ENCODE data around the gene MTHFSD. TPM values are rescaled to one million over a fixed set of nuclear protein-coding genes. Genes with fewer than 3 reads are reported as not detected.

The MTHFSD gene
- total and polyA plus RNA-seq, 10 of the 15 experiments (the other 5 are each of a cell fraction or from before 2014, with no cell fraction given), result 2.2 to 24.5 (median 18.1) TPM

GRCh38 chr16:86490859-86491639 lies 64.0 kb downstream of the MTHFSD start:
- ATAC-seq (no peak), FAIRE-seq (no peak), DNase-seq (ENCODE audit: low read depth, low spot score) (no peak)
- ChIA-PET SMC1A (ENCODE audit: uncharacterized antibody, unreplicated experiment) (no interaction called here), RAD21 (ENCODE audit: unreplicated experiment) (no interaction called here), POLR2A (no interaction called here), CTCF (no interaction called here)
- intact Hi-C loops (cut with micrococcal nuclease; ENCODE audit: unreplicated experiment), result no loop called here
- Histone ChIP-seq H2AFZ (ENCODE audit: control insufficient read depth, low read depth, low read length) (no peak overlapping the region), H3K79me2 (ENCODE audit: control insufficient read depth, insufficient read depth, low read length) (no peaks in the 10 kb centered on the region), H3K4me2 (ENCODE audit: control insufficient read depth, insufficient read depth) (no peak overlapping the region), H3K36me3 (ENCODE audit: control insufficient read depth in 2 of 2, insufficient read depth in 2 of 2, low read length in 1 of 2) (no peaks in the 10 kb centered on the region), H3K9me3 (replicated peaks; ENCODE audit: control insufficient read depth, insufficient read depth, low read length) (no peaks in the 10 kb centered on the region), H3K27me3 (replicated peaks in 1 of 2; ENCODE audit: control insufficient read depth in 2 of 2, insufficient read depth in 2 of 2, low read length in 1 of 2) (peaks cover 8 to 9% of the 10 kb centered on the region in 2 experiments), H3K27ac (ENCODE audit: control insufficient read depth, insufficient read depth) (no peak overlapping the region), H3K9ac (ENCODE audit: control insufficient read depth, insufficient read depth, low read length) (no peak overlapping the region), H3K4me1 (ENCODE audit: control insufficient read depth, insufficient read depth, low read length) (no peaks in the 10 kb centered on the region), H3K4me3 (no peak overlapping the region), H4K20me1 (ENCODE audit: control insufficient read depth, insufficient read depth) (no peaks in the 10 kb centered on the region)
- 15% methylated on average over 13 of the region's 13 CpGs for WGBS (ENCODE audit: insufficient coverage, insufficient replicate concordance, low lambda C conversion rate, missing lambda C conversion rate)
- no peak for TF ChIP-seq NFYA (IDR thresholded peaks at IDR 0.05; ENCODE audit: borderline replicate concordance, low read depth, low read length)
- TF ChIP-seq, protein P1, sequence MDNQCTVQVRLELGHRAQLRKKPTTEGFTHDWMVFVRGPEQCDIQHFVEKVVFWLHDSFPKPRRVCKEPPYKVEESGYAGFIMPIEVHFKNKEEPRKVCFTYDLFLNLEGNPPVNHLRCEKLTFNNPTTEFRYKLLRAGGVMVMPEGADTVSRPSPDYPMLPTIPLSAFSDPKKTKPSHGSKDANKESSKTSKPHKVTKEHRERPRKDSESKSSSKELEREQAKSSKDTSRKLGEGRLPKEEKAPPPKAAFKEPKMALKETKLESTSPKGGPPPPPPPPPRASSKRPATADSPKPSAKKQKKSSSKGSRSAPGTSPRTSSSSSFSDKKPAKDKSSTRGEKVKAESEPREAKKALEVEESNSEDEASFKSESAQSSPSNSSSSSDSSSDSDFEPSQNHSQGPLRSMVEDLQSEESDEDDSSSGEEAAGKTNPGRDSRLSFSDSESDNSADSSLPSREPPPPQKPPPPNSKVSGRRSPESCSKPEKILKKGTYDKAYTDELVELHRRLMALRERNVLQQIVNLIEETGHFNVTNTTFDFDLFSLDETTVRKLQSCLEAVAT (IDR thresholded peaks at IDR 0.05), result no peak
- no peak for TF ChIP-seq CBX3 (IDR thresholded peaks at IDR 0.05; ENCODE audit: borderline replicate concordance, low read depth)
- no peak for TF ChIP-seq STAT1 (conservative IDR thresholded peaks at IDR 0.05)
- TF ChIP-seq RAD51 (IDR thresholded peaks at IDR 0.05), result no peak
- TF ChIP-seq FOXK2 (IDR thresholded peaks at IDR 0.05), result no peak
- TF ChIP-seq PKNOX1 (IDR thresholded peaks at IDR 0.05), result no peak
- TF ChIP-seq, protein P2, sequence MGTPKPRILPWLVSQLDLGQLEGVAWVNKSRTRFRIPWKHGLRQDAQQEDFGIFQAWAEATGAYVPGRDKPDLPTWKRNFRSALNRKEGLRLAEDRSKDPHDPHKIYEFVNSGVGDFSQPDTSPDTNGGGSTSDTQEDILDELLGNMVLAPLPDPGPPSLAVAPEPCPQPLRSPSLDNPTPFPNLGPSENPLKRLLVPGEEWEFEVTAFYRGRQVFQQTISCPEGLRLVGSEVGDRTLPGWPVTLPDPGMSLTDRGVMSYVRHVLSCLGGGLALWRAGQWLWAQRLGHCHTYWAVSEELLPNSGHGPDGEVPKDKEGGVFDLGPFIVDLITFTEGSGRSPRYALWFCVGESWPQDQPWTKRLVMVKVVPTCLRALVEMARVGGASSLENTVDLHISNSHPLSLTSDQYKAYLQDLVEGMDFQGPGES (IDR thresholded peaks at IDR 0.05), result no peak
- TF ChIP-seq, protein P3, sequence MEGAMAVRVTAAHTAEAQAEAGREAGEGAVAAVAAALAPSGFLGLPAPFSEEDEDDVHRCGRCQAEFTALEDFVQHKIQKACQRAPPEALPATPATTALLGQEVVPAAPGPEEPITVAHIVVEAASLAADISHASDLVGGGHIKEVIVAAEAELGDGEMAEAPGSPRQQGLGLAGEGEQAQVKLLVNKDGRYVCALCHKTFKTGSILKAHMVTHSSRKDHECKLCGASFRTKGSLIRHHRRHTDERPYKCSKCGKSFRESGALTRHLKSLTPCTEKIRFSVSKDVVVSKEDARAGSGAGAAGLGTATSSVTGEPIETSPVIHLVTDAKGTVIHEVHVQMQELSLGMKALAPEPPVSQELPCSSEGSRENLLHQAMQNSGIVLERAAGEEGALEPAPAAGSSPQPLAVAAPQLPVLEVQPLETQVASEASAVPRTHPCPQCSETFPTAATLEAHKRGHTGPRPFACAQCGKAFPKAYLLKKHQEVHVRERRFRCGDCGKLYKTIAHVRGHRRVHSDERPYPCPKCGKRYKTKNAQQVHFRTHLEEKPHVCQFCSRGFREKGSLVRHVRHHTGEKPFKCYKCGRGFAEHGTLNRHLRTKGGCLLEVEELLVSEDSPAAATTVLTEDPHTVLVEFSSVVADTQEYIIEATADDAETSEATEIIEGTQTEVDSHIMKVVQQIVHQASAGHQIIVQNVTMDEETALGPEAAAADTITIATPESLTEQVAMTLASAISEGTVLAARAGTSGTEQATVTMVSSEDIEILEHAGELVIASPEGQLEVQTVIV (IDR thresholded peaks at IDR 0.05; ENCODE audit: borderline replicate concordance, partially characterized antibody), result no peak
- TF ChIP-seq SKIL (IDR thresholded peaks at IDR 0.05; ENCODE audit: low read depth, poor library complexity, severe bottlenecking), result no peak
- no peak for TF ChIP-seq MYC (IDR thresholded peaks at IDR 0.05; ENCODE audit: insufficient read depth, insufficient read length, insufficient replicate concordance, low read length, severe bottlenecking)
- TF ChIP-seq NR2C2 (IDR thresholded peaks at IDR 0.05; ENCODE audit: borderline replicate concordance, control insufficient read depth, insufficient read length, low read depth), result no peak
- no peak for TF ChIP-seq NFIC (IDR thresholded peaks at IDR 0.05; ENCODE audit: low read depth, low read length)
- TF ChIP-seq MTA2 (IDR thresholded peaks at IDR 0.05; ENCODE audit: low read depth), result no peak
- TF ChIP-seq HDGF (IDR thresholded peaks at IDR 0.05), result no peak
- BruUV-seq (replicated peaks), result no TSS peak
- in situ Hi-C loops (cut with MboI), result no loop called here

Data from GM12878 (cell line).